RWPE1 (cell line): ENCODE data around the gene FAM180A.

Experiments used
- CTCF ChIA-PET: fragments of 350-600 bp; sonication (Branson Sonifier 250); formaldehyde crosslinking; extraction: SDS; loops from one replicate; lab custom pipeline; 2021; lab: Yijun Ruan, JAX
- POLR2A ChIA-PET: fragments of 400-600 bp; formaldehyde crosslinking; extraction: SDS; loops from one replicate; lab custom pipeline; 2020; ENCODE audit warnings: antibody characterized with exemption; ENCODE audit not compliant: low non-redundant PET; lab: Yijun Ruan, JAX
- DNase-seq: peaks from one replicate; pipeline ENCODE4 v3.0.0; 2012; ENCODE audit warnings: low spot score
- H3K27ac ChIP-seq: fragments of 450-650 bp; 2 replicates; pipeline ENCODE4 v1.5.1; 2017
- CTCF ChIP-seq: fragments of 450-650 bp; conservative IDR thresholded peaks from 2 replicates; pipeline ENCODE4 v1.5.1; 2017; ENCODE audit warnings: low read depth, mild to moderate bottlenecking

FAM180A gene

GRCh38 chr7:135713836-135714470 is 34.7 kb downstream of the FAM180A start:
- no peak for TF ChIP-seq CTCF
- no peak for DNase-seq
- H3K27ac ChIP-seq, result peak overlapping the region; percentile 52
- ChIA-PET CTCF (interaction anchor here (0.5 kb wide), 1 partner anchor 28 kb away, joined by 4 read pairs; no protein-coding TSS in a partner anchor), POLR2A (no interaction called here)

GRCh38 chr7:135712796-135713195 is 35.8 kb downstream of the FAM180A start:
- no peak for TF ChIP-seq CTCF
- POLR2A ChIA-PET, result no interaction called here
- no peak overlapping the region for H3K27ac ChIP-seq
- CTCF ChIA-PET, result interaction anchor here (0.6 to 0.8 kb wide), 2 partner anchors 16 to 1213 kb away, joined by 3 to 4 read pairs; no protein-coding TSS in a partner anchor
- DNase-seq, result no peak

- ChIA-PET CTCF (interaction anchor here (0.6 to 0.8 kb wide), 3 partner anchors 17 to 1213 kb away, joined by 3 to 5 read pairs (median 4); no protein-coding TSS in a partner anchor), POLR2A (no interaction called here)
- no peak for DNase-seq
- TF ChIP-seq CTCF, result no peak
- no peak overlapping the region for H3K27ac ChIP-seq
Measured at GRCh38 chr7:135712182-135712782, 36.3 kb downstream of the FAM180A start.

GRCh38 chr7:135711139-135711469 is 37.5 kb downstream of the FAM180A start:
- no peak overlapping the region for H3K27ac ChIP-seq
- ChIA-PET POLR2A (no interaction called here), CTCF (no interaction called here)
- no peak for DNase-seq
- peak; percentile 40 for TF ChIP-seq CTCF

GRCh38 chr7:135710417-135711138 is 38.0 kb downstream of the FAM180A start:
- DNase-seq, result peak; percentile 18
- TF ChIP-seq CTCF, result peak; percentile 77
- POLR2A ChIA-PET, result no interaction called here
- no peak overlapping the region for H3K27ac ChIP-seq
- CTCF ChIA-PET, result interaction anchor here (0.5 kb wide), 1 partner anchor 245 kb away, joined by 3 read pairs; no protein-coding TSS in a partner anchor

- POLR2A ChIA-PET, result no interaction called here
- no peak overlapping the region for H3K27ac ChIP-seq
- no peak for TF ChIP-seq CTCF
- CTCF ChIA-PET, result no interaction called here
- DNase-seq, result no peak
Measured at GRCh38 chr7:135709508-135709907, 39.1 kb downstream of the FAM180A start.
